Stomach (tissue), 9 donors: ENCODE data around the gene NAV2. TPM values are rescaled to one million over a fixed set of nuclear protein-coding genes. Genes with fewer than 3 reads are reported as not detected.

Experiments used
- DNase-seq, 2 donors: peaks; one replicate each; pipeline versions ENCODE4 v3.0.0 to v3.0.0-alpha.2; 2013 to 2019
- H3K27ac ChIP-seq, 5 donors: fragments of 200-600 bp in 4 of 5; sonication (generic) in 4 of 5; one replicate each; pipeline ENCODE4 v1.5.1; 2013 to 2019; ENCODE audit warnings: mild to moderate bottlenecking in 1 of 5, moderate library complexity in 1 of 5
- H3K27me3 ChIP-seq, 3 donors: fragments of 200-600 bp; sonication (generic); one replicate each; pipeline ENCODE4 v1.5.1; 2017 to 2019; ENCODE audit warnings: mixed run types in 1 of 3
- H3K36me3 ChIP-seq, 4 donors: fragments of 200-600 bp; sonication (generic); 1 replicate in 3 of 4; 2 replicates in 1 of 4; pipeline ENCODE4 v1.5.1; 2016 to 2019
- H3K4me1 ChIP-seq, 4 donors: fragments of 200-600 bp; sonication (generic); one replicate each; pipeline ENCODE4 v1.5.1; 2016 to 2019
- H3K4me3 ChIP-seq, 4 donors: fragments of 200-600 bp; sonication (generic) in 3 of 4; one replicate each; pipeline ENCODE4 v1.5.1; 2016 to 2019; ENCODE audit warnings: mild to moderate bottlenecking in 1 of 4
- H3K9me3 ChIP-seq, 4 donors: fragments of 200-600 bp; sonication (generic); one replicate each; pipeline ENCODE4 v1.5.1; 2016 to 2019
- EP300 ChIP-seq: sonication (generic); formaldehyde crosslinking; IDR thresholded peaks from one replicate; pipeline ENCODE4 v1.6.1; 2017; ENCODE audit warnings: antibody characterized with exemption
- POLR2A ChIP-seq, 4 donors: fragments of 450-650 bp; IDR thresholded peaks; one replicate each; pipeline ENCODE4 v1.6.1; 2016; ENCODE audit warnings: antibody characterized with exemption in 4 of 4, control low read depth in 2 of 4, mild to moderate bottlenecking in 1 of 4, moderate library complexity in 1 of 4
- POLR2AphosphoS5 ChIP-seq, 3 donors: sonication (generic); formaldehyde crosslinking; IDR thresholded peaks; one replicate each; pipeline ENCODE4 v1.6.1; 2016; ENCODE audit warnings: antibody characterized with exemption in 3 of 3
- WGBS, 5 donors: extraction: QIAGEN DNeasy Blood & Tissue Kit in 3 of 5; methylation state at CpG; one replicate each; pipeline versions ENCODE4 v1.1.5 to v1.1.7; 2013 to 2018; 5-methylcytosine and 5-hydroxymethylcytosine counted together
- intact Hi-C: fragments of 100-400 bp; cut with DNase I; formaldehyde crosslinking; loops from one replicate; pipeline ENCODE4 v1.15.1; 2023; ENCODE audit warnings: low total_unique reads
- polyA plus RNA-seq, 3 donors: library from polyadenylated mRNA; stranded (reverse); fragments of 200-250 nt; gene quantifications; one replicate each; pipeline ENCODE4 v1.2.3, GENCODE V29; 2013
- total RNA-seq, 5 donors: library from RNA; depleted of rRNA; stranded (reverse); fragments of >200 nt; gene quantifications; one replicate each; pipeline versions ENCODE4 v1.1.0 to v1.2.3, GENCODE V29; 2014 to 2016
- TF ChIP-seq, protein P1 (sequence below), 7 experiments: fragments of 450-650 bp in 4 of 7; fragments of 200-600 bp in 3 of 7; sonication (generic) in 3 of 7; IDR thresholded peaks; one replicate each; pipeline ENCODE4 v1.5.1; 2016 to 2019; ENCODE audit warnings: antibody characterized with exemption in 7 of 7, control low read depth in 2 of 7, mild to moderate bottlenecking in 1 of 7
- donor health status: healthy with polysubstance abuse.
- donor health status: Bipolar disorder and iron deficiency.
- donor health status: healthy.

The NAV2 gene
- total and polyA plus RNA-seq, 8 donors: 1.8 to 92.4 (median 7.9) TPM

DNA sequence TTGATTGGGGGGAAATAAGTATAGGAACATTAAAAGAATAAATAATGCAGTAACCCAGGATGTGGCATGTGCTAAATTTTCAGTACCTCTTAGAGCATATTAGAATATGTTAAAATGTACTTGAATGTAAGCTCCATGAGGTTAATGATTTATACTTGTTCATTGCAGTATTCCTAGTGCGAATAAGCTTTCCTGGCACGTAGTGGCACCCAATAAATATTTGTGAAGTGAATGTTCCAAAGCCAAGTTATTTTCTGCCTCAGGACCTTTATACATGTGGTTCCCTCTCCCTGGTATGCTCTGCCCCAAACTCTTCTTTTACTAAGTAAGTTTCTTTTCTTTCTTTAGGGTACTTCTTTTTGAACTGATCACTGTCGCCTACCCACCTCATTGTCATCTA is 328.9 kb downstream of the NAV2 start:
- no peak for DNase-seq
- H3K4me1 ChIP-seq: peaks cover 0 to 18% (median 10%) of the 10 kb centered on the region in 4 donors
- no peaks in the 10 kb centered on the region for H3K27me3 ChIP-seq
- 49 to 74% (median 63%) methylated on average over 3 of the region's 3 CpGs for WGBS, 5 donors
- intact Hi-C loops: no loop called here
- H3K27ac ChIP-seq: no peak overlapping the region
- TF ChIP-seq POLR2AphosphoS5 (IDR thresholded peaks at IDR 0.05) (no peak), POLR2A (IDR thresholded peaks at IDR 0.05) (no peak), EP300 (no peak)
- TF ChIP-seq, protein P1, sequence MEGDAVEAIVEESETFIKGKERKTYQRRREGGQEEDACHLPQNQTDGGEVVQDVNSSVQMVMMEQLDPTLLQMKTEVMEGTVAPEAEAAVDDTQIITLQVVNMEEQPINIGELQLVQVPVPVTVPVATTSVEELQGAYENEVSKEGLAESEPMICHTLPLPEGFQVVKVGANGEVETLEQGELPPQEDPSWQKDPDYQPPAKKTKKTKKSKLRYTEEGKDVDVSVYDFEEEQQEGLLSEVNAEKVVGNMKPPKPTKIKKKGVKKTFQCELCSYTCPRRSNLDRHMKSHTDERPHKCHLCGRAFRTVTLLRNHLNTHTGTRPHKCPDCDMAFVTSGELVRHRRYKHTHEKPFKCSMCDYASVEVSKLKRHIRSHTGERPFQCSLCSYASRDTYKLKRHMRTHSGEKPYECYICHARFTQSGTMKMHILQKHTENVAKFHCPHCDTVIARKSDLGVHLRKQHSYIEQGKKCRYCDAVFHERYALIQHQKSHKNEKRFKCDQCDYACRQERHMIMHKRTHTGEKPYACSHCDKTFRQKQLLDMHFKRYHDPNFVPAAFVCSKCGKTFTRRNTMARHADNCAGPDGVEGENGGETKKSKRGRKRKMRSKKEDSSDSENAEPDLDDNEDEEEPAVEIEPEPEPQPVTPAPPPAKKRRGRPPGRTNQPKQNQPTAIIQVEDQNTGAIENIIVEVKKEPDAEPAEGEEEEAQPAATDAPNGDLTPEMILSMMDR (IDR thresholded peaks at IDR 0.05): no peak
- peaks cover 11 to 53% (median 37%) of the 10 kb centered on the region in 4 donors for H3K36me3 ChIP-seq
- H3K4me3 ChIP-seq: no peak overlapping the region
- H3K9me3 ChIP-seq: no peaks in the 10 kb centered on the region

DNA sequence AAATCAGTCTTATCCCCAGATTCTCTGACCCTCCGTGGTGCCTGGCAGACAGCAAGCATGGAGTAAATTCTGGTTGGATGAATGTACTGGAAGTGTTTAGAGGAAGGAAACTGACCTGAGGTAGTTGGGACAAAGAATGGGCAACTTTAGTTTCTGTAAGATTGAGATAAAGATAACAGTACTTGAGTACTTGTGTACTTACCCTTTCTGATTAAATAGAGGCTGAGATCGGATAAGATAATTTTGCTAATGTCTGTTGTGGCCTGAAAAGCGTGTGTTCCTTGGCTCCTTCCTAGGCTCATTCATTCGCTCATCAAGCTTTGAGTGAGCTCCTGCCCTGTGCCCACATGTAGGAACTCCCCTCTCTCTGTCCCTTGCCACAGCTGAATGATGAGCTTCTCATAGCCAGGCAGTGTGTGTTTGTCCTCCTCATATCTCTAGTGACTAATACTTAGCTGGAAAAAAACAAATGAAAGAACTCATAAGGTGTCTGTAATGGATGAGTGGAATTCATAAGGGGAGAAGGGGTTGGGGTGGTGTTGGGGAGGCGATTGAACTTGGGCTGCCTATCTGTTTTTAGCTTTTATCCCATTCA is 329.5 kb downstream of the NAV2 start:
- no peaks in the 10 kb centered on the region for H3K9me3 ChIP-seq
- no peaks in the 10 kb centered on the region for H3K27me3 ChIP-seq
- peaks cover 0 to 18% (median 11%) of the 10 kb centered on the region in 4 donors for H3K4me1 ChIP-seq
- H3K27ac ChIP-seq: no peak overlapping the region
- peaks cover 11 to 52% (median 36%) of the 10 kb centered on the region in 4 donors for H3K36me3 ChIP-seq
- TF ChIP-seq POLR2A (IDR thresholded peaks at IDR 0.05): no peak
- TF ChIP-seq, protein P1 (IDR thresholded peaks at IDR 0.05): no peak
- no peak for TF ChIP-seq EP300
- no peak for TF ChIP-seq POLR2AphosphoS5 (IDR thresholded peaks at IDR 0.05)
- intact Hi-C loops: no loop called here
- no peak for DNase-seq
- no peak overlapping the region for H3K4me3 ChIP-seq
- 51 to 63% (median 53%) methylated on average over 5 of the region's 5 CpGs for WGBS, 5 donors

DNA sequence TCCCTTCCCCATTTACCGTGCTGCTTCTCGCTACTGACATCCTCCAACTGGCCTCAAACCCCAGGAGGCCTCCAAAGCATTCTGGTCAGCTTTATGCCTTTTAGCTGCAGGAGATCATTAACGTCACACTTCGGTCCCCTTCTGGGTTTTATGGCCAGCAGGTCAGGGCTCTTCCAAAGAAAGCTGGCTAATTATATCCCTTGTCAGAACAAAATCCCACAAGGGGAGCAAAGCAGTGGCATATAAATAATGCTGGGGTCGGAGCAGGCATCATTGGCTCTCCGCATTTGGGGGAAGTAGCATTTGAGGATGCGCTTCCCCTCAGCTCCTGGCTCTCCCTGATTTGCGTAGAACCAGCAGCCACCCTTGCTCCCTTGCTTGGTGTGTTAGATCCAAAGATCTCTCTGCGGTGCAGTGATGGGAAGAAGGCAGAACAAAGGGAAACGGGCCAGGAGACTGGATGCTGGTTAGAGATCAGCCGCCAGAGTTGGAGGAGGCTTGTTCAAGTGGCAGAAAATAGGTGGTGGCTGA is 330.2 kb downstream of the NAV2 start:
- no peak for TF ChIP-seq POLR2AphosphoS5 (IDR thresholded peaks at IDR 0.05)
- TF ChIP-seq, protein P1 (IDR thresholded peaks at IDR 0.05): no peak
- no peak for TF ChIP-seq EP300
- no peak for TF ChIP-seq POLR2A (IDR thresholded peaks at IDR 0.05)
- WGBS, 5 donors: 81 to 86% (median 84%) methylated on average over 11 of the region's 11 CpGs
- Histone ChIP-seq H3K4me3 (no peak overlapping the region), H3K36me3 (peaks cover 11 to 52% (median 38%) of the 10 kb centered on the region in 4 donors), H3K9me3 (no peaks in the 10 kb centered on the region), H3K27me3 (no peaks in the 10 kb centered on the region), H3K4me1 (peaks cover 0 to 19% (median 8%) of the 10 kb centered on the region in 4 donors), H3K27ac (no peak overlapping the region)
- no peak for DNase-seq
- intact Hi-C loops: no loop called here

DNA sequence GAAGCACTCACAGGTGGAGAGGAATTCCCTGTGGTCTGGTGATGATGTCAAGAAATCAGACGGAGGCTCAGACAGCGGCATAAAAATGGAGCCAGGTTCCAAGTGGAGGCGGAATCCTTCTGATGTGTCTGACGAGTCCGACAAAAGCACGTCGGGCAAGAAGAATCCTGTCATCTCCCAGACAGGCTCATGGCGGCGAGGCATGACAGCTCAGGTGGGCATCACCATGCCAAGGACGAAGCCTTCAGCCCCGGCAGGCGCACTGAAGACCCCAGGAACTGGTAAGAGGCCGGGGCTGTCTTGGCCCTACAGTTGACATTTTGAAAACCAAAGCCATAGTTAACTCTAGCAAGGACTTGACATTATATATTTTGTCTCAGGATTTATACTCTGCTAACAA is 331.4 kb downstream of the NAV2 start:
- no peak for TF ChIP-seq EP300
- no peak for TF ChIP-seq POLR2A (IDR thresholded peaks at IDR 0.05)
- no peak for TF ChIP-seq POLR2AphosphoS5 (IDR thresholded peaks at IDR 0.05)
- TF ChIP-seq, protein P1 (IDR thresholded peaks at IDR 0.05): no peak
- no peaks in the 10 kb centered on the region for H3K9me3 ChIP-seq
- no peak overlapping the region for H3K4me3 ChIP-seq
- 95 to 98% (median 97%) methylated on average over 13 of the region's 13 CpGs for WGBS, 5 donors
- H3K27ac ChIP-seq: no peak overlapping the region
- intact Hi-C loops: no loop called here
- no peak for DNase-seq
- H3K36me3 ChIP-seq: peaks cover 9 to 53% (median 45%) of the 10 kb centered on the region in 4 donors
- peaks cover 0 to 27% (median 12%) of the 10 kb centered on the region in 4 donors for H3K4me1 ChIP-seq
- no peaks in the 10 kb centered on the region for H3K27me3 ChIP-seq
